Measurements from ENCODE around the gene ZNF414.

GRCh38 chr19:8528500-8528899, 14.5 kb upstream of the ZNF414 start:
- TF ChIP-seq EZH2 (IDR thresholded peaks at IDR 0.05; ENCODE audit: insufficient read depth, poor library complexity, severe bottlenecking) (no peak), EZH2phosphoT487 (IDR thresholded peaks at IDR 0.05; ENCODE audit: insufficient read depth, low read depth) (no peak)
